HG03460 (cell line): Measurements from ENCODE around the gene DOK5.

Experiments used
- ATAC-seq: cut with Tn5 transposase; IDR thresholded peaks from one replicate; pipeline ENCODE4 v1.9.1; 2021; ENCODE audit not compliant: unreplicated experiment

DOK5 gene

DNA sequence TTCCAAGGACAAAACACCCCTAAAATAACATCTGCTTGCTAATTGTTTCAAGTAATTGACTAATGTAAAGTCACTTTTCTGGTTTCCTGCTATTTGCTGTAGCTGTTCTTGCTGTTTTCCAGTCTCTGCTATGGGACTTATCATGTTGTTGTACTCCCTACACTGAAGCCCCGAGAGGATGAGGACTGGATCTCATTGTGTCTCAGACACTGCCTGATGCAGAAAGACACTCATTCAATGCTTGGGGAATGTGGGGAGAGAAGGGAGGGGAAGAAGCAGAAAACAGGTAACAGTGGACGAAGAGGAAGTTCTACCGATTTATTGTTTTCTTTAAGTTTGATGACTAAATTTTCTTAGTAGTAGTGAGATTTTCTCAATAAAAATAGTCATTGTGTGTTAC lies 79.8 kb downstream of the DOK5 start:
- ATAC-seq: no peak

DNA sequence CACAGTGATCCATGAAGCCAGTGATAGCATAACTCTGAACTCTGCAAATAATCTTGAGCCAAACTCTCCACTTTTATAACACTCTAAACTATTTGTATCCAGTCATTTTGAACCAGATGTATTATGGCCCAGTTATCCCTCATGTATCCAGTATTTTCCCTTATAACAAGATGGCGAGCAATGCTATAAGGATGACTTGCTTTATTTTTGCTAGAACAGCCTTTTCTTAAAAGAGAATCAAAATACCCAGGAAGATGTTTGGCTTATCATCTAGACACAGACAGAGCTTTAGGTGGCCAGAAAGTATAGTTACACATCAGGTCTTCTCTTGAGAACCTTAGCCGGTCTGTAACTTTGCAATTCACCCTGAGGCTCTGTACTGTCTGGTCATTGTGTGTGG lies 81.0 kb downstream of the DOK5 start:
- no peak for ATAC-seq

DNA sequence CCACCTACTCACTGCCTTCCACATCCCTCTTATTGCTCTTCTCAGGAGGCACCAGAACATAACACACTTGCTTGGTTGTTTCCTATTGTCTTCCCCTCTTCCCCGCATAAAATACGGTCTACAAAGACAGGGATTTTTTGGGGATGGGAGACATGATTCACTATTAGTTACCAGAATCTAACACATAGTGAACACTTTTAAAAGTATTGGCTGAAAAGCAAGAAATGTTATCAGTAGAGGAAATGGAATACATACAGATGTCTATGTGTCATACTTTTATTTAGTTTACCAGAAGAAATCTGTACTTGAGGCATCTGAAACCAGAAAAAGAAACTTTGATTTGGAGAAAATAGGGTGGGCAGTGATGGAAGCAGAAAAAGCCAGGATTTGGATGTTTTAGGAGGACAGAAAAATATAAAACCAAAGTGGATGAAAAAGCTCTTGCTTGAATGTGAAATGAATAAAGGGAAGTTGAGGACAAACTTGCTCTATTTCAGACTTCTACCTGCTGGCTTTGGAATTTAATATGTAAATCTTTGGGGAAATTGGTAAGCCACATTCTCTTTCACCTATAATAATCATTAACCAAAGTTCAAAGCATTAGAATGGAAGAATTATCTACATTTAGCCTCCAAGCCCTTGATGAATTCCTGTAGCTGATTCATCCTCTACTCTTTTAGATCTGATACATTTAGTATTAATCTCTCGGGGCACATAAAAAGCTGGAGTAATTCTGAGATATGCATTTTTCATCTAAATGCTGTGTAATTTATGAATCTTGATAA lies 82.6 kb downstream of the DOK5 start:
- no peak for ATAC-seq

DNA sequence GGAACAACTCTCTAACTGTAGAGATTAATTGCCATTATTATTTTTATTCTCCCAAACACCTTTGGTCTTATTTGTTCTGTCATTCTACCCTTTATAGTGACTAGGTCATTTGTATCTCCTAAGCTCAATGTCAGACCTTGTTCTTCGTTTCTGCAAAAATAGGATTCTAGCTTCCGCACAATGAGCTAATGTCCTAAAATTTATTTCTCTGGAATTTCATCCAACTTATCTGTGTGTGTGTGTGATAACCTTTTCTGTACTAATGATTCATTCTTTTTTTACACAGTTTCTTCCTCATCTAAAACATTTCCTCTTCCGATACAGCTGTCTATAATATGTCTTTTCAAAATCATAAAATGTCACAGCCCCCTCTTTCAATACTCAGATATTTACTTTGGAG lies 84.5 kb downstream of the DOK5 start:
- ATAC-seq: no peak

DNA sequence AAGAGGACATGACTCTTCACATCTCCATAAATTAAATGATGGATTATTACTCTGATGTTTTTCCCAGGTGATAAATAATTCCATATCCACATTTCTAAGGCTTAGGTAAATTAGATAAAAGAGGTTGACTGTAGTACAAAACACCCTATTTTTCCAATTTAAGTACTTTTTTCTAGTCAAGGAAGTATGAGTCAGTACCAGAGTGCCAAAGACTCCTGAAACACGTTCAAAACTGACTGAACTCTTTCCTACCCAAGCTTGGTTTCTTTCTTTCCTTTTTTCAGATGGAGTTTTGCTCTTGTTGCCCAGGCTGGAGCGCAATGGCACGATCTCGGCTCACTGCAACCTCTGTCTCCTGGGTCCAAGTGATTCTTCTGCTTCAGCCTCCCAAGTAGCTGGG lies 85.0 kb downstream of the DOK5 start:
- ATAC-seq: no peak

DNA sequence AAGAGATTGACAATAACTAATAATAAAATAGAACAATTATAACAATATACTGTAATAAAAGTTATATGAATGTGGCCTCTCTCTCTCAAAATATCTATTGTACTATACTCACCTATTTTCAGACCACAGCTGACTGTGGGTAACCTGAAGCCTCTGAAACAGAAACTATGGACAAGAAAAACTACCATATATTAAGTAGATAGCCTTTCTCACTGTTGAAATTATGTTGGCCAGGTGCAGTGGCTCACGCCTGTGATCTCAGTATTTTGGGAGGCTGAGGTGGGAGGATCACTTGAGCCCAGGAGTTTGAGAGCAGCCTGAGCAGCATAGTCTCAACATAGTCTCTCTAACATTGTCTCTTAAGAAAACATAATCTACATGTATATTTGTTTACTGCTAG lies 89.9 kb downstream of the DOK5 start:
- no peak for ATAC-seq

DNA sequence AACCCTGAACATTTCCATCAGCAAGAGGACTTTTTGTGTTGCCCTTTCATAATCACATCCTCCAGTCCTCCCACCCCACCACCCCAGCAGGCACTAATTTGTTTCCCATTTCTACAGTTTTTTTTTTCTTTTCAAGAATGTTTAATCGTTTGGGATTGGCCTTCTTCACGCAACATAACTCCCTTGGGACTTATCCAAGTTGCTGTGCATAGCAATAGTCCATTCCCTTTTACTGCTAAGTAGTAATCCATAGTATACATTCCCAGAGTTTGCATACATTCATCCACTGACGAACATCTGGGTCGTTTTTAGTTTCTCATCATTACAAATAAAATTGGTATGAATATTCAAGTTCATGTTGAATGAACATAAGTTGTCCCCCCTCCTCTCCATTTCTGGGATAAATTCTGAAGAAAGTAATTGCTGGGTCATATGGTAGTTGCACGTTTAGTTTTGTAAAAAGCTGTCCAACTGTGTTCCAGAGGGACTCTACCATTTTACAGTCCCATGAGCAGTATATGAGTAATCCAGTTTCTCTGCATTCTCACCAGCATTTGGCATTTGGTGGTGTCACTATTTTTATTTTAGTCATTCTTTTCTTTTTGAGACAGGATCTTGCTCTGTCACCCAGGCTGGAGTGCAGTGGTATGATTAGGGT lies 90.8 kb downstream of the DOK5 start:
- no peak for ATAC-seq

DNA sequence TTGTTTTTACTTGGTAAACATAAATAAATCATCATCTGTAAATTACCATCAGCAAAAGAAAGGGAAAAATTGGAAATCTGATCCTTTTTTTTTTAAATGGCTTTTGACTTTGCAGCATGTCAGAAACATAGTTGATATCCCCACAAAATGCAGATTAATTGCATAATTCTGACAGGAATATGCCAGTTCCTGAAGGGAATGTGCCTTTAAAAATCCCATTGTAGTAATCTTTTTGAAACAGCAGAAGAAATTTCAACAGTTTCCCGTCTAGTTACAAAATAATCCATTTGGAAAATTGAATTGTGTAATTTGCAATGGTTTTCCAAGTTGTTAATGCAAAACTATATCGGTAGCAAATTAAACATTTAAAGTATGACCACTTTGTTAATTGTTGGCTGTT lies 95.2 kb downstream of the DOK5 start:
- no peak for ATAC-seq

DNA sequence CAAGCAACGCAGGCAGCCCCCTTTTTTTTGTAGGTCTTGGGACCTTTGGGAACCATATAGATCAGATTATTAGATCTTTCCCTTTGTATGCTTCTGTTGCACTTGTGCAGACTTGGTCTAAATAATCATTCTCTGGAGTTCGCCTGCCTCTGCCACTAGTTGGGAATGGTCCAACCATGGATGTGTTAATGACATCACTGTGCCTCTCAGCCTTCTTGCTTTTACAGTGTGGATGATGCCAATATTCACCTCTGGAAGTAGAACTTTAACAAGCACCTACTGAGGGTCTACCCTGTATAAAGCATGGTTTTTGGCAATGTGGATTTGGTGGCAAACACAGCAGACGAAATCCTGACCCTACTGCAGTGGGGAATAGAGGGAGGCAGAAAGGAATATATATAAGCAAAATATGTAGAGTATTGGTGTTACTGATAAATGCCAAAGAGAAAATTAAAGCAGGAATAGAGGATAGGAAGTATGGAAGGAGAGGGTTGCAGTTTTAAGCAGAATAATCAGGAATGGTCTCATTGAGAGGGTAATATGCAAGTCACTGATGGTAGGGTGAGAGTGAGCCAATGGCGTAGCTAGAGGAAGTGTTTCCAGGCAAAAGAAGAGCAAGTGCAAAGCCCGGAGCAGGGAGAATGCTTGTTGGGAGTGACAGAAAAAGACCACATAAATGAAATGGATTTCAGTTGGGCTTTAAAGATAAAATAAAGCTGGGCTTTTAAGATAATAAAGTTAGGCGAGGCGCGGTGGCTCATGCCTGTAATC lies 97.5 kb downstream of the DOK5 start:
- ATAC-seq: no peak

DNA sequence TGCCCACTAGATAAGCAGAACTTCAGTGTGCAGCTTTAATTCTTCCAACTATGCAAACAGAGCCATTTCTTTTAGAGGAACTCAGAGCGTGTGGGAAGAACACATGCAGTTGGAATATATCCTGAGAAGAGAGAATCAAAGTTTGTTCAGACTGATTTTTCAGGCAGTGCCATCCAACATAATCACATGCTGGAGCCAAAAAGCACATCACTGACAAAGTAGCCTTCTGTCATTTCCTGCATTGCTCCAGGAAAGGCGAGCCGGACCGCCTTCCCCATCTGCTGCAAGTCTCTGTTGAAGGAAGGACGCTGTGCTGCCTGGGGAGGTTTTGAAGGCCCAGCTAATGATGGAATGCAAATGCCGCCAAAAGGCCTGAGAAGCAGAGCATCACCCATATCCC lies 98.4 kb downstream of the DOK5 start:
- ATAC-seq: no peak

DNA sequence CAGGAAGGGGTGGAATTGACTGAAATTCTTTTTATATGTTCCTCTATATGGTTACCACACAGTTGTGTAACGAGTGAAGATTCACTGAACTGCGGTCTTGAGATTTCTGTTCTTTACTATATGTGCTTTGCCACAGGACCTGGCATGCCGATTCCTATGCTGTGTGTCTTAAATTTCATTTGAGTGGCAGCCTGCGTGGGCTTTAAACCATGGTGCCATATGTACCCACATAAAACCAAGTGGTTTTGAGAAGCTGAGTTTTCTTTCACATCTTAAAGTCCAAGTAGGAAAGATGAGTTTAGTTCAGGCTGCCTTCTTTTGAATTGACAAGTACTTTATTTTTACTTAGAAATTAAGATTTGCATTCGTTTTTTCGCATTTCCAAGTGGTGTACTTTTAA lies 101.1 kb downstream of the DOK5 start:
- ATAC-seq: no peak

DNA sequence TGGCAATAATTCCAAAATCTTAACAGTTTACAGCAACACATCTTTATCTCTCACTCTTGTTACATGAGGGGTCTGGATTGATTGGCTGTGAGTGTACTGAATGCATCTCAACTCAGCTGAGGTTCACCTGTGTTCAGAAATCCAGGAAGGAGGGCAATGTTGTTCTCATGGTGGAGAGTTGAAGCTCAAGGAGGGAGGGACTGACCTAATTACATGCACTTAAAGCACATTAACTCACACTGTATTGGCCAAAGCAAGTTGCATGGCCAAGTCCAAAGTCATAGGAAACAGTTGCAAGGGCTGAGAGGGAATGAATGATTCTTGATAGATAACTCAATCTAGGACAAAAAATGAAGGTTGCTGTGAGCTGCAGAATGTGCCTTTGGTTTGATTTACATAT lies 102.2 kb downstream of the DOK5 start:
- ATAC-seq: no peak

DNA sequence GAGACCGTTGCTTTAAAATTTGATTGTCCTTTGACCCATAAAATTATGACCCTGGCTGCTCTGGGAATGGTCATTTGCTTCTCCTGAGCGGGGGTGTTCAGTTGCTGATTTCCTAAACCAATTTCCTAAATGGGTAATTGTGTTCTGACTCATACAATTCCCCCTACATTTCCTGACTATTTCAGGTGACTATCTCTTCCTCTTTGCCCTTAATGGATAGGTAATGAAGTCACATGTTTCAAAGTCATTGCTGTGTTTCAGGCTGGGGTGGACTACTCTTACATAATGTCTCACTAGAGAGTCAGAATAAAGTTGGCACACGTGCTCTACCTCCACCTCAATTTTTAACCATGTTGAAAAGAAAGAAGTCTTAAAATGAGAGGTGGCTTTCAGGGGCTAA lies 109.8 kb downstream of the DOK5 start:
- ATAC-seq: no peak

DNA sequence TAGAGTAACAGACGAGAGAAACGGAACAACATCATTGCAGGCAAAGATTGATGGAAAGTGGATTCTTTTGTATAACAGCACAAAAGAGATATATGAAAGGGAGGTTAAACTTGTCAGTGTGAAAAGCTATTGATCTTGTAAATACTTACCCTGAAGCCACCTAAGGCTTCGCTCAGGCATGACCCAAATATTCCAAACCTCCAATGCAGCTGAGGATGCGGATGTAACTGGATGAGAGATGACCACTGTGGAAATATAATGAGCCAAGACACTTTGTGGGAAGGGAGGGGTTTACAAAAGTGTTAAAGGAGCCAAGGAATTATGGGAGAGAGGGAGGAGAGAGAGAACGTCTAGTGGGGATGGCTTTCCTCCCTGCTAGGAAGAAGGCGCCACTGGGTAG lies 112.0 kb downstream of the DOK5 start:
- no peak for ATAC-seq

DNA sequence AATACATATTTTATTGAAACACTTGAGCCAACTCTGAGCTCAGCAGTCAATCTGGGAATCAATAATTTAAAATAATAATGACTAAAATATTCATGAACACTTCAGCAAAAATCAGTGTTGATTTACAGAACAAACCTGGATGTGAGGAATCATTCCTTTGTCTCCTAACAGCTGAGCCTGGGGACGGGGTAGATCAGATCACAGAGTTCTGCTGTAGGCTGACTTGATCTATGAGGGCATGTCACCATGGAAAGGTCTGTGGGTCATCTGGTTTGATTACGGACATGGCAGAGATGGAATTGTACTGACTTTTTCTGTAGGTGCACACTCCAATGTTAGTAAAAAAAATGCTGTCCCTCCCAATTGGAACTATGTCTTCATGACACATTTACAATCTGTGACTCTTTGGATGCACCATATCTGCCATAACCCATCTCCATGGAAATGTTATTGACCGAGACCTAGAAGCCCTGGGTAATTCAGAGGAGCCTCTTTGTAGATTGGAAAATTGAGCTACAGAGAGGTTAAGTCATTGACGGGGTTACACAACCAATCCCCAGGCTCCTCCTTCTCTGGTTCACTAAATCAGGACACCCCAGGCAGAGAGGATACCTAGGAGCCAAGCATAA lies 114.1 kb downstream of the DOK5 start:
- ATAC-seq: no peak

DNA sequence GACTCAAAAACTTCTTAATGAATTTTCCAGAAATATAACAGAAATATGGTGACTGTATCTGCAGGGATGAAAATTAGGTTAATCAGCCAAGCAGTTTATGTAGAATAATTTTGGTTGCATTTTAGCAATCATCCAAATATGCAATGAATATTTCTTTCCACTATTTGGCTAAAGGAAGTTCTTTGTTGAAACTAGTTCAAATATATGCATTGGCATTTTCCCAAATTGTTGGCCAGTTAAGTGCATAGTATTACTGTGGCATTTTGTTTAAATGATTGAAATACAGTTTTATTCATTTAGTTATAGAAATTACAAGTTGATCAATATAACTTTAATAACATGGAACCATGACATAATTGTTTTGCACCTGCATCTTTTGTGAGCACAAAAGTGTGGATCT lies 115.5 kb downstream of the DOK5 start:
- no peak for ATAC-seq

DNA sequence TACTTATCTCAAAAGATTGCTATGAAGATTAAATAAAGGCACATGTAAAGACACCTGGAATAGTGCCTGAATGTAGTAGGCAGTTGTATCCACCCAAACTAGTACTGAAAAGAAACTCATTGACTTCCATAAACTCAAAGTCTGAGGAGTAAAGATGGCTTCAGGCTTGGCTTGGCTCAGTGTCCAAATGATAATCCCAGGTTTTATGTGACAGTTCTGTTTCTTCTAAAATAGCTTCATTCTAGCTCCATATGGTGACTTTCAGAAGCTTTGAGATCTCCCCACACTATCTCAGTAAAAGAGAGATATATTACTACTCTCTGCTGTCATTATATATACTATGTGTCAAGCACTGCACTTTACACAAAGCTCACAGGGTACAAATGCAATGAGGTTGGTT lies 121.3 kb downstream of the DOK5 start:
- ATAC-seq: no peak

DNA sequence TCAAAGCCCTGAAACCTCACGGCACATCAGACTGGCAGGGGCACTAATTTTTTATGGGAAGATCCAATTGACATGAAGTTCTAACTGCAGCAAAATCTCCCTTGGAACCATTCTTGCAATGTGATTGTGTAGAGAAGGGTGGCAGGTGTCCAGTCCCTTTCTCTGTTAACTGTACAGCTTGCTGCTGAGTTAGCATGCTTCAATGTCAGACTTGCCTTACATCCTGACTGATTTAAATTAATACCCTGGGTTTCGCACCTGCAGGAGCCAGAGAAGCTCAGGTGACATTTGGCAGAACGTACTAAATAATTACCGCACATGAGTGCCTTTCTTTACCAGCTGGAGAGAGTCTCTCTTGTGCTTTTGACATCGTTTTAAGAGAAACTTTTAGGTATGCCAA lies 123.0 kb downstream of the DOK5 start:
- no peak for ATAC-seq

DNA sequence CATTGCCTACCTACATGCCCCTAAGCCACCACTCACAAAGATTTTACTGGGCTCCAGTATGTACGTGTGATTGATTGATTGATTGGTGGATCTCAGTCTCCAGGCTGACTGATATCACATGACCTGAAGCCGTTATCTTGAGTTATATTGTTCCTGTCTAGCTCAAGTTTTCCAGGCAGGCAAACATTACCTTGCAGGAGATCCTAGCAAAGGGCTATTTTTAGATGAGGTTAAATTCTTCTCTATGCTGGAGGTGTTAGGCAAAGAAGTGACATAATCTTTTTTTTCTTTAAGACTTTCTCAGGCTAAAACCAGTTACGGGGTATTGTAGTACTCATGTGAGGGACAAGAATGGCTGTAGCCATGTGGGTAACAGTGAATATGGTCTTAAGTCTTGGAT lies 125.2 kb downstream of the DOK5 start:
- ATAC-seq: no peak

DNA sequence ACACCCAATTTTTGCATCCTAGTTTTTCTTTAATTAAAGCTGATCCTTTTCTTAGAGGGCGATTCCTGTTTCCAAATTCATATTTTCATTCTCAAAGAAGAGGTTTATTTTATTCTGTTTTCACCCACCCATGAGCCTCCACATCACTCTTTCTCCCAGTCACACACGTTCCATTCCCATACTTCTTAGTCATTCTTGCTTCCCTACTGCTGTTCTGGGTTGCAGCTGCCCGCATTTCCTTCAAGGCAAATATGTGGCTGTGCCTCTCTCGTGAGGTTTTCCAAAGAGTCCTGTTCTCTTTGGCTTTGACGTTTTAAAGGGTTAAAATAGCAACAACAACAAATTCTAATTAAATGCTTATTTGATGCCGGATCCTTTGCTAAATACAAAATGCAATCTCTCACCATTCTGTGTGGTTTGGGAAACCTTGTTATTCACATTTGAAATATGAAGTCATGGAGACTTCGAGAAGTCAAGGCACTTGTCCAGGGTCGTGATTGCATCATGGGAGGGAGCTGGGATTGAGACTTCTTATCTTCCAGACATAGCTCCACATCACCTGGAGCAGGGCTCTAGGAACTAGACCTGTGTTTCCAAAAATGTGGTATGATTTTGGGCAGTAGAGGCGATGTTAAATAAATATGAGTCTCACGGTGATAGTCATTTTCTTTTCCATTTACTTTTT lies 126.6 kb downstream of the DOK5 start:
- no peak for ATAC-seq

DNA sequence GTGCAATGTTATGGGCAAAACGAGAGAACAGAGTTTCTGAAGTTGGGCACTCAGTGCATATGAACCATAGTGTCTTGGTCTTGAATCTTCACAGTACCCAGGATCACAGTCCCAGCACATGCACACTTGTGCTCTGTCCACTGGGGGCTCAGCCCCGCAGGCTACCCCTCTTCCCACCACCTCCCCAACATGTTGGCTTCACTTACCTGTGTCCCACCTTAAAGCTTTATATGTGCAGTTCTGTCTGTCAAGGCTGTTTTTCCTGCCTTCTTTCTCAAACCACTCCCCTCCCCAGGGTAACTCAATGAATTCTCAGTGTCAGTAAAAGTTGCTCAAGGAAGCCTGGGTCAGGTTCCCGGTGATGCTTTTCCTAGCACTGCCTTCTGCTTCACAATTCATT lies 129.9 kb downstream of the DOK5 start:
- no peak for ATAC-seq
